ENCODE results near the gene SIAH1. TPM values are rescaled to one million over a fixed set of nuclear protein-coding genes. Genes with fewer than 3 reads are reported as not detected.

Gene SIAH1
- total and polyA plus RNA-seq, 9 of the 15 experiments (the other 6 are each of a cell fraction or from before 2014, with no cell fraction given) = 4.1 to 14.3 (median 12.5) TPM

GRCh38 chr16:48356633-48357376 lies 28.4 kb downstream of the SIAH1 start:
- intact Hi-C loops (cut with micrococcal nuclease) = no loop called here
- Histone ChIP-seq H2AFZ (ENCODE audit: low read depth, low read length) (no peak overlapping the region), H3K36me3 (ENCODE audit: control insufficient read depth, insufficient read depth, low read length) (peaks cover 61% of the 10 kb centered on the region), H3K4me3 (no peak overlapping the region), H3K9me3 (replicated peaks; ENCODE audit: control insufficient read depth, insufficient read depth, low read depth, low read length) (no peaks in the 10 kb centered on the region), H3K4me1 (replicated peaks in 1 of 2; ENCODE audit: control insufficient read depth in 2 of 2, insufficient read depth in 2 of 2, low read length in 2 of 2) (peaks cover 3 to 10% of the 10 kb centered on the region in 2 experiments; a peak in 4 of 5 replicates), H3K9me1 (ENCODE audit: control insufficient read depth, insufficient read depth, low read length) (no peaks in the 10 kb centered on the region), H3K4me2 (ENCODE audit: insufficient read depth, low read length) (no peak overlapping the region), H4K20me1 (replicated peaks; ENCODE audit: control insufficient read depth, insufficient read depth, low read length) (no peaks in the 10 kb centered on the region), H3K79me2 (ENCODE audit: control insufficient read depth, insufficient read depth, low read length) (peaks cover 50% of the 10 kb centered on the region), H3K27ac (ENCODE audit: extremely low read depth, low read depth, low read length) (no peak overlapping the region), H3K27me3 (ENCODE audit: control insufficient read depth in 2 of 2, insufficient read depth in 2 of 2, low read length in 2 of 2) (no peaks in the 10 kb centered on the region), H3K9ac (ENCODE audit: insufficient read depth in 1 of 2, low read depth in 2 of 2, low read length in 2 of 2) (no peak overlapping the region)
- ATAC-seq (no peak), DNase-seq (ENCODE audit: extremely low read depth in 1 of 4, low spot score in 3 of 4) (no peak), FAIRE-seq (no peak)
- BruUV-seq (replicated peaks) = no TSS peak
- ChIA-PET POLR2A (interaction anchor here (0.6 to 3.7 kb wide), 2 partner anchors 10 to 186 kb away, joined by 3 to 28 read pairs; no protein-coding TSS in a partner anchor), CTCF (ENCODE audit: low intra/inter-chr PET ratio) (interaction anchor here (0.6 kb wide), 1 partner anchor 272 kb away, joined by 3 read pairs; no protein-coding TSS in a partner anchor)
- in situ Hi-C loops (cut with MboI) = no loop called here
- WGBS (ENCODE audit: insufficient coverage, low coverage, missing lambda C conversion rate) = 65% methylated on average over 4 of the region's 4 CpGs
- TF ChIP-seq SNIP1 (IDR thresholded peaks at IDR 0.05; ENCODE audit: low read depth) (no peak), FOXA1 (IDR thresholded peaks at IDR 0.05; ENCODE audit: borderline replicate concordance) (no peak), SIRT6 (IDR thresholded peaks at IDR 0.05; ENCODE audit: low read depth, low read length) (no peak), HIVEP1 (CRISPR knock-in tag; IDR thresholded peaks at IDR 0.05) (no peak), ZNF253 (CRISPR knock-in tag; conservative IDR thresholded peaks at IDR 0.05) (no peak), RAD21 (CRISPR knock-in tag; conservative IDR thresholded peaks at IDR 0.05 in 1 of 2, IDR thresholded peaks at IDR 0.05 in 1 of 2) (no peak), C11orf30 (IDR thresholded peaks at IDR 0.05; ENCODE audit: low read depth) (peak; percentile 66), ZNF551 (CRISPR knock-in tag; IDR thresholded peaks at IDR 0.05) (no peak), SETDB1 (IDR thresholded peaks at IDR 0.05; ENCODE audit: low read length) (no peak), RBM39 (optimal IDR thresholded peaks at IDR 0.05; ENCODE audit: low read depth, low read length) (no peak), ZNF316 (IDR thresholded peaks at IDR 0.05) (peak; percentile 88), MAFF (IDR thresholded peaks at IDR 0.05; ENCODE audit: low read length) (peak; percentile 51), MAFG (tag; conservative IDR thresholded peaks at IDR 0.05) (peak; percentile 45), ZNF449 (CRISPR knock-in tag; IDR thresholded peaks at IDR 0.05) (no peak), MAFK (IDR thresholded peaks at IDR 0.05; ENCODE audit: low read length) (peak; percentile 50; the same call in 1 of the 2 replicates), SIX5 (IDR thresholded peaks at IDR 0.05; ENCODE audit: borderline replicate concordance in 1 of 2, insufficient read depth in 1 of 2, low read depth in 1 of 2, low read length in 2 of 2) (no peak)
- TF ChIP-seq, protein P1, sequence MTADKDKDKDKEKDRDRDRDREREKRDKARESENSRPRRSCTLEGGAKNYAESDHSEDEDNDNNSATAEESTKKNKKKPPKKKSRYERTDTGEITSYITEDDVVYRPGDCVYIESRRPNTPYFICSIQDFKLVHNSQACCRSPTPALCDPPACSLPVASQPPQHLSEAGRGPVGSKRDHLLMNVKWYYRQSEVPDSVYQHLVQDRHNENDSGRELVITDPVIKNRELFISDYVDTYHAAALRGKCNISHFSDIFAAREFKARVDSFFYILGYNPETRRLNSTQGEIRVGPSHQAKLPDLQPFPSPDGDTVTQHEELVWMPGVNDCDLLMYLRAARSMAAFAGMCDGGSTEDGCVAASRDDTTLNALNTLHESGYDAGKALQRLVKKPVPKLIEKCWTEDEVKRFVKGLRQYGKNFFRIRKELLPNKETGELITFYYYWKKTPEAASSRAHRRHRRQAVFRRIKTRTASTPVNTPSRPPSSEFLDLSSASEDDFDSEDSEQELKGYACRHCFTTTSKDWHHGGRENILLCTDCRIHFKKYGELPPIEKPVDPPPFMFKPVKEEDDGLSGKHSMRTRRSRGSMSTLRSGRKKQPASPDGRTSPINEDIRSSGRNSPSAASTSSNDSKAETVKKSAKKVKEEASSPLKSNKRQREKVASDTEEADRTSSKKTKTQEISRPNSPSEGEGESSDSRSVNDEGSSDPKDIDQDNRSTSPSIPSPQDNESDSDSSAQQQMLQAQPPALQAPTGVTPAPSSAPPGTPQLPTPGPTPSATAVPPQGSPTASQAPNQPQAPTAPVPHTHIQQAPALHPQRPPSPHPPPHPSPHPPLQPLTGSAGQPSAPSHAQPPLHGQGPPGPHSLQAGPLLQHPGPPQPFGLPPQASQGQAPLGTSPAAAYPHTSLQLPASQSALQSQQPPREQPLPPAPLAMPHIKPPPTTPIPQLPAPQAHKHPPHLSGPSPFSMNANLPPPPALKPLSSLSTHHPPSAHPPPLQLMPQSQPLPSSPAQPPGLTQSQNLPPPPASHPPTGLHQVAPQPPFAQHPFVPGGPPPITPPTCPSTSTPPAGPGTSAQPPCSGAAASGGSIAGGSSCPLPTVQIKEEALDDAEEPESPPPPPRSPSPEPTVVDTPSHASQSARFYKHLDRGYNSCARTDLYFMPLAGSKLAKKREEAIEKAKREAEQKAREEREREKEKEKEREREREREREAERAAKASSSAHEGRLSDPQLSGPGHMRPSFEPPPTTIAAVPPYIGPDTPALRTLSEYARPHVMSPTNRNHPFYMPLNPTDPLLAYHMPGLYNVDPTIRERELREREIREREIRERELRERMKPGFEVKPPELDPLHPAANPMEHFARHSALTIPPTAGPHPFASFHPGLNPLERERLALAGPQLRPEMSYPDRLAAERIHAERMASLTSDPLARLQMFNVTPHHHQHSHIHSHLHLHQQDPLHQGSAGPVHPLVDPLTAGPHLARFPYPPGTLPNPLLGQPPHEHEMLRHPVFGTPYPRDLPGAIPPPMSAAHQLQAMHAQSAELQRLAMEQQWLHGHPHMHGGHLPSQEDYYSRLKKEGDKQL (CRISPR knock-in tag; IDR thresholded peaks at IDR 0.05; ENCODE audit: borderline replicate concordance) = no peak

All from K562 (cell line).